K562 (cell line): Measurements from ENCODE around the gene SRP54. TPM values are rescaled to one million over a fixed set of nuclear protein-coding genes. Genes with fewer than 3 reads are reported as not detected.

Source experiments
- ATAC-seq: fragments of 200-7000 bp; cut with Tn5 transposase; 3 replicates; pipeline ENCODE4 v1.9.1; 2020; ENCODE audit warnings: moderate library complexity
- BruUV-seq: library from RNA; stranded (reverse); fragments of 400-500 nt; replicated peaks from 2 replicates; lab custom pipeline; 2021; lab: Mats Ljungman, UMichigan
- CTCF ChIA-PET: fragments of 300-600 bp; formaldehyde crosslinking; extraction: SDS; loops from one replicate; lab custom pipeline; 2021; ENCODE audit warnings: low intra/inter-chr PET ratio; lab: Yijun Ruan, JAX
- POLR2A ChIA-PET: fragments of 300-600, 350-650 bp; sonication (Branson Sonifier 250); formaldehyde crosslinking; extraction: SDS; loops from one replicate; lab custom pipeline; 2021; ENCODE audit warnings: antibody characterized with exemption, inconsistent platforms; lab: Yijun Ruan, JAX
- DNase-seq, 4 experiments: peaks; one replicate each; pipeline versions ENCODE4 v3.0.0 to v3.0.0-alpha.2; 2011 to 2018; ENCODE audit warnings: low spot score in 3 of 4, mixed read lengths in 3 of 4; ENCODE audit errors: extremely low read depth in 1 of 4
- FAIRE-seq: peaks from 2 replicates; lab custom pipeline; 2011; peaks lifted over from hg19 to GRCh38; lab: Jason Lieb, UNC
- H2AFZ ChIP-seq: 2 replicates; pipeline ENCODE4 v1.6.0; 2011; ENCODE audit warnings: low read depth, low read length, control low read depth, inconsistent platforms
- H3K27ac ChIP-seq: fragments of 200-600 bp; 3 replicates; pipeline ENCODE4 v1.8.0; 2011; ENCODE audit warnings: low read depth, mild to moderate bottlenecking, control low read depth, inconsistent platforms, low read length, moderate library complexity, mixed read lengths; ENCODE audit errors: extremely low read depth
- H3K27me3 ChIP-seq, 2 experiments: fragments of 300-600 bp in 1 of 2; 2 replicates in 1 of 2; 3 replicates in 1 of 2; pipeline versions ENCODE4 v1.6.0 to v1.8.0; 2011; ENCODE audit warnings: inconsistent platforms in 2 of 2, low read length in 2 of 2, mild to moderate bottlenecking in 1 of 2, mixed read lengths in 1 of 2, moderate library complexity in 1 of 2; ENCODE audit not compliant: control insufficient read depth in 2 of 2, insufficient read depth in 2 of 2
- H3K36me3 ChIP-seq: fragments of 300-600 bp; 3 replicates; pipeline ENCODE4 v1.8.0; 2011; ENCODE audit warnings: mild to moderate bottlenecking, low read length, inconsistent platforms; ENCODE audit not compliant: control insufficient read depth, insufficient read depth
- H3K4me1 ChIP-seq, 2 experiments: fragments of 200-600 bp in 1 of 2; replicated peaks in 1 of 2; 2 replicates in 1 of 2; 3 replicates in 1 of 2; pipeline versions ENCODE4 v1.5.1 to v1.8.0; 2011; ENCODE audit warnings: inconsistent platforms in 2 of 2, low read length in 2 of 2, mild to moderate bottlenecking in 1 of 2, mixed read lengths in 1 of 2, moderate library complexity in 1 of 2; ENCODE audit not compliant: control insufficient read depth in 2 of 2, insufficient read depth in 2 of 2
- H3K4me2 ChIP-seq: 2 replicates; pipeline ENCODE4 v1.6.1; 2011; ENCODE audit warnings: low read length, control low read depth, inconsistent platforms, mixed read lengths; ENCODE audit not compliant: insufficient read depth
- H3K4me3 ChIP-seq: fragments of 200-600 bp; sonication (generic), shearing (Covaris generic); 2 replicates; pipeline ENCODE4 v1.5.1; 2016; ENCODE audit warnings: control low read depth, inconsistent platforms
- H3K79me2 ChIP-seq: fragments of 200-600 bp; 3 replicates; pipeline ENCODE4 v1.8.0; 2011; ENCODE audit warnings: low read length, inconsistent platforms; ENCODE audit not compliant: control insufficient read depth, insufficient read depth
- H3K9ac ChIP-seq, 2 experiments: 2 replicates each; pipeline versions ENCODE4 v1.6.0 to v1.6.1; 2011; ENCODE audit warnings: low read depth in 2 of 2, low read length in 2 of 2, control low read depth in 1 of 2, inconsistent platforms in 1 of 2, mild to moderate bottlenecking in 1 of 2, mixed read lengths in 1 of 2; ENCODE audit not compliant: insufficient read depth in 1 of 2
- H3K9me1 ChIP-seq: one replicate; pipeline ENCODE4 v1.6.0; 2011; ENCODE audit warnings: inconsistent platforms, mild to moderate bottlenecking, low read length, moderate library complexity; ENCODE audit not compliant: control insufficient read depth, insufficient read depth
- H3K9me3 ChIP-seq: replicated peaks from 2 replicates; pipeline ENCODE4 v1.5.1; 2011; ENCODE audit warnings: low read depth, low read length, inconsistent platforms; ENCODE audit not compliant: control insufficient read depth, insufficient read depth
- H4K20me1 ChIP-seq: replicated peaks from 2 replicates; pipeline ENCODE4 v1.6.1; 2011; ENCODE audit warnings: low read length, inconsistent platforms, mixed read lengths; ENCODE audit not compliant: control insufficient read depth, insufficient read depth
- ARHGAP35 ChIP-seq: fragments of 450-650 bp; IDR thresholded peaks from 2 replicates; pipeline ENCODE4 v1.6.1; 2018; ENCODE audit not compliant: partially characterized antibody
- CAMTA2 ChIP-seq: fragments of 250-450 bp; sonication (Bioruptor Pico); conservative IDR thresholded peaks from 2 replicates; pipeline ENCODE4 v1.5.1; 2022
- ELF2 ChIP-seq: fragments of 250-450 bp; sonication (Bioruptor Pico); IDR thresholded peaks from 2 replicates; pipeline ENCODE4 v1.5.0; 2021; ENCODE audit warnings: mild to moderate bottlenecking
- FOSL1 ChIP-seq: fragments of 200-800 bp; sonication (Bioruptor generic); conservative IDR thresholded peaks from 2 replicates; pipeline ENCODE4 v1.6.1; 2016; ENCODE audit warnings: missing genetic modification characterization, missing compliant biosample characterization
- ILK ChIP-seq: fragments of 450-650 bp; IDR thresholded peaks from 2 replicates; pipeline ENCODE4 v1.6.1; 2016; ENCODE audit warnings: missing genetic modification characterization, low read depth, mild to moderate bottlenecking, missing compliant biosample characterization, moderate library complexity, borderline replicate concordance
- MAFG ChIP-seq: fragments of 450-650 bp; conservative IDR thresholded peaks from 2 replicates; pipeline ENCODE4 v1.6.1; 2016; ENCODE audit warnings: missing genetic modification characterization, missing compliant biosample characterization
- NELFE ChIP-seq: IDR thresholded peaks from 2 replicates; pipeline ENCODE4 v1.6.1; 2011; ENCODE audit warnings: mild to moderate bottlenecking; ENCODE audit not compliant: insufficient read depth, insufficient read length
- PML ChIP-seq: IDR thresholded peaks from 2 replicates; pipeline ENCODE4 v1.6.1; 2012; ENCODE audit warnings: low read length, inconsistent platforms
- SP1 ChIP-seq: sonication (generic); formaldehyde crosslinking; IDR thresholded peaks from 2 replicates; pipeline ENCODE4 v1.8.1; 2022; ENCODE audit warnings: mild to moderate bottlenecking, missing genetic modification reagents
- XRCC5 ChIP-seq: fragments of 200-400 bp; formaldehyde crosslinking; IDR thresholded peaks from 2 replicates; pipeline ENCODE4 v1.6.1; 2017; ENCODE audit warnings: low read depth, mild to moderate bottlenecking, low read length
- ZNF695 ChIP-seq: fragments of 450-650 bp; formaldehyde crosslinking; IDR thresholded peaks from 2 replicates; pipeline ENCODE4 v1.4.0; 2020; ENCODE audit warnings: mild to moderate bottlenecking, moderate library complexity
- WGBS: fragments of 100-300 bp; shearing (Covaris generic); methylation state at CpG from one replicate; pipeline ENCODE4 v1.1.6; 2016; ENCODE audit warnings: low coverage, mixed read lengths; ENCODE audit not compliant: insufficient coverage; ENCODE audit errors: missing lambda C conversion rate; 5-methylcytosine and 5-hydroxymethylcytosine counted together
- in situ Hi-C: fragments of 300-500 bp; cut with MboI; formaldehyde crosslinking; loops from 4 replicates; pipeline ENCODE4 v1.15.0; 2018; ENCODE audit warnings: inconsistent platforms, mixed read lengths
- intact Hi-C: fragments of 100-400 bp; cut with micrococcal nuclease; formaldehyde crosslinking; loops from 2 replicates; pipeline ENCODE4 v1.14.2; 2022
- polyA plus RNA-seq, 8 experiments: library from polyadenylated mRNA; depleted of rRNA in 4 of 8; stranded (reverse) in 5 of 8; unstranded in 3 of 8; fragments of >200 nt; fragmentation: Nextera tagmentation in 2 of 8; fragmentation: Illumina TruSeq in 1 of 8; extraction: Ambion mirVana in 2 of 8; extraction: Trizol in 1 of 8; gene quantifications; 2 replicates each; pipeline versions ENCODE4 v1.2.1 to v1.2.3, GENCODE V29; 2011 to 2014; ENCODE audit warnings: inconsistent platforms in 1 of 8, missing spikeins in 1 of 8
- total RNA-seq, 7 experiments: library from RNA; depleted of rRNA in 6 of 7; stranded (reverse); fragments of >200 nt in 6 of 7; fragmentation: Illumina TruSeq in 2 of 7; extraction: Trizol in 2 of 7; gene quantifications; 2 replicates each; pipeline versions ENCODE4 v1.2.1 to v1.2.3, GENCODE V29; 2011 to 2021; ENCODE audit warnings: low replicate concordance in 1 of 7
- TF ChIP-seq, protein P1 (sequence below): fragments of 450-650 bp; formaldehyde crosslinking; conservative IDR thresholded peaks from 2 replicates; pipeline ENCODE4 v1.4.0; 2022; ENCODE audit warnings: mild to moderate bottlenecking, missing genetic modification characterization
- TF ChIP-seq, protein P2 (sequence below): fragments of 250-450 bp; sonication (Bioruptor Pico); IDR thresholded peaks from 2 replicates; pipeline ENCODE4 v1.4.0; 2020; ENCODE audit warnings: mild to moderate bottlenecking
- TF ChIP-seq, protein P3 (sequence below): fragments of 200-800 bp; sonication (Bioruptor generic); IDR thresholded peaks from 2 replicates; pipeline ENCODE4 v1.6.1; 2016; ENCODE audit warnings: missing genetic modification characterization, missing compliant biosample characterization

SRP54 gene
- total and polyA plus RNA-seq, 9 of the 15 experiments (the other 6 are each of a cell fraction or from before 2014, with no cell fraction given): 28.6 to 69.8 (median 51.7) TPM

DNA sequence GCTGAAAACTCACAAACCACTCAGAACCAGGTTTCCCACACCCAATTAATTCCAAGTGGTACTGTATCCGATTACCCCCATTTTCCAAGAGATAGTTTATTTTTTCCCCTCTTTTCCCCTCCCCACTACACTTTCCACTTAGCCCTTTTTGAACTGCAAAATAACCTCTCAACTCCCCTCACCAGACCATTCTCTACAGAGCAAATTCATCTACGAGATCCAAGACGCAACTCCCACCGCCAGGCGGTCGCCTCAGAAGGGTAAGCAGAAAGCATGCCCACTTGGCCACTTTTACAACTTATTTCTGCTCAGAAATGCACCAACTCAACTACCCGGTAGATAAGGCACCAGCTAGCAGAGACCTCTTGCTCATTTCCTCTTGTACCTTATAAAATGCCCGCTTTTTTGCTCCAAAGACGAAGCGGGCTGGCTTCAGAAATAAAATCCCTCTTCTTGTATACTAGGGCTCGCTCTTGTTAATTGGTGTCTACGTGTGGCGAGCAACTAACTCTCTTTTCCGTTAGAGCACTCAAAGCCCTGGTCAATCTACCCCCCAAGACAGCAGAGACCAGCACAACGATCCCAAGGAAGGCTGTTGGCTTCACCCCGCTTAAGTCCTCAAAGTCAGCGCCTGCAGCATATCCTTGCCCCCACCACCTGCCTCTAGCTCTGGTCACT, 910 bp upstream of the SRP54 start:
- peak overlapping the region; percentile 91 for H3K4me2 ChIP-seq
- intact Hi-C loops (loop anchor here (1.0 to 10.0 kb wide), 4 partner anchors 63 to 433 kb away; partner anchors contain the start of genes BAZ1A, PPP2R3C and PRORP), in situ Hi-C loops (no loop called here)
- H3K9ac ChIP-seq: peak overlapping the region; percentile 88 to 97
- H3K79me2 ChIP-seq: peaks cover 73% of the 10 kb centered on the region
- no peaks in the 10 kb centered on the region for H3K9me1 ChIP-seq
- H3K4me1 ChIP-seq: peaks cover 4 to 6% of the 10 kb centered on the region in 2 experiments; a peak in 4 of 5 replicates
- TSS peak; percentile 83 for BruUV-seq
- H4K20me1 ChIP-seq: no peaks in the 10 kb centered on the region
- 0% methylated on average over 17 of the region's 17 CpGs for WGBS
- H3K4me3 ChIP-seq: peak overlapping the region; percentile 59
- H3K9me3 ChIP-seq: no peaks in the 10 kb centered on the region
- H3K27me3 ChIP-seq: no peaks in the 10 kb centered on the region
- peak overlapping the region; percentile 98 for H2AFZ ChIP-seq
- FAIRE-seq (peak; percentile 19), DNase-seq (peak in 1 of 4 experiments; percentile 53), ATAC-seq (peak; percentile 41)
- no peaks in the 10 kb centered on the region for H3K36me3 ChIP-seq
- H3K27ac ChIP-seq: peak overlapping the region; percentile 97
- CTCF ChIA-PET: no interaction called here
- POLR2A ChIA-PET: interaction anchor here (0.6 to 1.4 kb wide), 12 partner anchors 8 to 234 kb away, joined by 3 to 7 read pairs (median 3); partner anchors contain the start of gene BAZ1A
- TF ChIP-seq XRCC5 (no peak), PML (peak; percentile 72; the same call in 1 of the 2 replicates), ELF2 (CRISPR knock-in tag) (0 out of 2 replicates have a peak, but pooled peaks have one; percentile 5), NELFE (no peak), CAMTA2 (no peak), ZNF695 (CRISPR knock-in tag) (no peak), FOSL1 (tag) (0 out of 2 replicates have a peak, but pooled peaks have one; percentile 4), SP1 (no peak), MAFG (tag) (no peak), ILK (tag) (no peak), ARHGAP35 (peak; percentile 14)
- TF ChIP-seq, protein P1, sequence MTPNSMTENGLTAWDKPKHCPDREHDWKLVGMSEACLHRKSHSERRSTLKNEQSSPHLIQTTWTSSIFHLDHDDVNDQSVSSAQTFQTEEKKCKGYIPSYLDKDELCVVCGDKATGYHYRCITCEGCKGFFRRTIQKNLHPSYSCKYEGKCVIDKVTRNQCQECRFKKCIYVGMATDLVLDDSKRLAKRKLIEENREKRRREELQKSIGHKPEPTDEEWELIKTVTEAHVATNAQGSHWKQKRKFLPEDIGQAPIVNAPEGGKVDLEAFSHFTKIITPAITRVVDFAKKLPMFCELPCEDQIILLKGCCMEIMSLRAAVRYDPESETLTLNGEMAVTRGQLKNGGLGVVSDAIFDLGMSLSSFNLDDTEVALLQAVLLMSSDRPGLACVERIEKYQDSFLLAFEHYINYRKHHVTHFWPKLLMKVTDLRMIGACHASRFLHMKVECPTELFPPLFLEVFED (CRISPR knock-in tag): 0 out of 2 replicates have a peak, but pooled peaks have one; percentile 15
- TF ChIP-seq, protein P2, sequence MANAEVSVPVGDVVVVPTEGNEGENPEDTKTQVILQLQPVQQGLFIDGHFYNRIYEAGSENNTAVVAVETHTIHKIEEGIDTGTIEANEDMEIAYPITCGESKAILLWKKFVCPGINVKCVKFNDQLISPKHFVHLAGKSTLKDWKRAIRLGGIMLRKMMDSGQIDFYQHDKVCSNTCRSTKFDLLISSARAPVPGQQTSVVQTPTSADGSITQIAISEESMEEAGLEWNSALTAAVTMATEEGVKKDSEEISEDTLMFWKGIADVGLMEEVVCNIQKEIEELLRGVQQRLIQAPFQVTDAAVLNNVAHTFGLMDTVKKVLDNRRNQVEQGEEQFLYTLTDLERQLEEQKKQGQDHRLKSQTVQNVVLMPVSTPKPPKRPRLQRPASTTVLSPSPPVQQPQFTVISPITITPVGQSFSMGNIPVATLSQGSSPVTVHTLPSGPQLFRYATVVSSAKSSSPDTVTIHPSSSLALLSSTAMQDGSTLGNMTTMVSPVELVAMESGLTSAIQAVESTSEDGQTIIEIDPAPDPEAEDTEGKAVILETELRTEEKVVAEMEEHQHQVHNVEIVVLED: no peak
- TF ChIP-seq, protein P3, sequence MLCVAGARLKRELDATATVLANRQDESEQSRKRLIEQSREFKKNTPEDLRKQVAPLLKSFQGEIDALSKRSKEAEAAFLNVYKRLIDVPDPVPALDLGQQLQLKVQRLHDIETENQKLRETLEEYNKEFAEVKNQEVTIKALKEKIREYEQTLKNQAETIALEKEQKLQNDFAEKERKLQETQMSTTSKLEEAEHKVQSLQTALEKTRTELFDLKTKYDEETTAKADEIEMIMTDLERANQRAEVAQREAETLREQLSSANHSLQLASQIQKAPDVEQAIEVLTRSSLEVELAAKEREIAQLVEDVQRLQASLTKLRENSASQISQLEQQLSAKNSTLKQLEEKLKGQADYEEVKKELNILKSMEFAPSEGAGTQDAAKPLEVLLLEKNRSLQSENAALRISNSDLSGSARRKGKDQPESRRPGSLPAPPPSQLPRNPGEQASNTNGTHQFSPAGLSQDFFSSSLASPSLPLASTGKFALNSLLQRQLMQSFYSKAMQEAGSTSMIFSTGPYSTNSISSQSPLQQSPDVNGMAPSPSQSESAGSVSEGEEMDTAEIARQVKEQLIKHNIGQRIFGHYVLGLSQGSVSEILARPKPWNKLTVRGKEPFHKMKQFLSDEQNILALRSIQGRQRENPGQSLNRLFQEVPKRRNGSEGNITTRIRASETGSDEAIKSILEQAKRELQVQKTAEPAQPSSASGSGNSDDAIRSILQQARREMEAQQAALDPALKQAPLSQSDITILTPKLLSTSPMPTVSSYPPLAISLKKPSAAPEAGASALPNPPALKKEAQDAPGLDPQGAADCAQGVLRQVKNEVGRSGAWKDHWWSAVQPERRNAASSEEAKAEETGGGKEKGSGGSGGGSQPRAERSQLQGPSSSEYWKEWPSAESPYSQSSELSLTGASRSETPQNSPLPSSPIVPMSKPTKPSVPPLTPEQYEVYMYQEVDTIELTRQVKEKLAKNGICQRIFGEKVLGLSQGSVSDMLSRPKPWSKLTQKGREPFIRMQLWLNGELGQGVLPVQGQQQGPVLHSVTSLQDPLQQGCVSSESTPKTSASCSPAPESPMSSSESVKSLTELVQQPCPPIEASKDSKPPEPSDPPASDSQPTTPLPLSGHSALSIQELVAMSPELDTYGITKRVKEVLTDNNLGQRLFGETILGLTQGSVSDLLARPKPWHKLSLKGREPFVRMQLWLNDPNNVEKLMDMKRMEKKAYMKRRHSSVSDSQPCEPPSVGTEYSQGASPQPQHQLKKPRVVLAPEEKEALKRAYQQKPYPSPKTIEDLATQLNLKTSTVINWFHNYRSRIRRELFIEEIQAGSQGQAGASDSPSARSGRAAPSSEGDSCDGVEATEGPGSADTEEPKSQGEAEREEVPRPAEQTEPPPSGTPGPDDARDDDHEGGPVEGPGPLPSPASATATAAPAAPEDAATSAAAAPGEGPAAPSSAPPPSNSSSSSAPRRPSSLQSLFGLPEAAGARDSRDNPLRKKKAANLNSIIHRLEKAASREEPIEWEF: 0 out of 2 replicates have a peak, but pooled peaks have one; percentile 32
